Astrocyte (in vitro differentiated cells and primary cell): ENCODE measurements around the gene ADIPOR2.

Source experiments
- CTCF ChIP-seq: IDR thresholded peaks from 2 replicates; pipeline ENCODE4 v1.5.1; 2011; ENCODE audit warnings: low read depth, mild to moderate bottlenecking, inconsistent platforms, low read length, moderate library complexity; ENCODE audit not compliant: insufficient read depth
- EZH2 ChIP-seq: IDR thresholded peaks from 2 replicates; pipeline ENCODE4 v1.6.1; 2012; ENCODE audit warnings: mild to moderate bottlenecking, low read length, inconsistent platforms; ENCODE audit not compliant: insufficient read depth

GRCh38 chr12:1680804-1681492 is 9.9 kb upstream of the ADIPOR2 start:
- no peak for TF ChIP-seq CTCF
- no peak for TF ChIP-seq EZH2
